ENCODE measurements around the gene HDAC4.

DNA sequence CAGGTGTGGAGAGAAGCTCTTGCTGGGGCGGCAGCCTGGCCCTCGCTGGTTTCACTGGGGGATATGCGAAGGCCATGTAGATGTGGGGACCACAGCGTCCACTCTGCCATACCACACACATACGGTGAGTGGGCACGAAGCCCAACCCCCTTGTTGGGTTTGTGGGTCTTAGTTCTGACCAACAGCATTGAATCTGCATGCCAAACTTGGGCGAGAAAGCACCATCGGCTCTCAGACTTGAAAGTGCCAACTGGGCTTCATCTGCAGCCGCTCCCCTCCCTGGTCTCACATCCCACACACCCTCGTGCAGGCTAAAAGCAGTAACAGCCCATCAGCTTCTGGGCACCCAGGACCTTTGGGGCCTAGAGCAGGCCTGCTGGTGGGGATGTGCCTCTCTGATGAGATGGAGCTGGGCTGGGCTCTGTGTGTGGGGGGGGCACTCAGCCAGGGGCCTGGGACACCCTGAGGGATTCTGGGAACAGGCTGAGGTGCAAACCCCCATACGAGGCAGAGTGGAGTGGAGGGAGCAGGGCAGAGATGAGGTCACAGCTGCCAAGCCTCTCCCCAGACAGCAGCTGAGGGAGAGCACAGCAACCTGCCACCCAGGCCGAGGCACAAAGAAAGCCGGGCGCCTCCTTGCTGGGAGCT is 288.6 kb downstream of the HDAC4 start:
- TF ChIP-seq TCF7L2 (IDR thresholded peaks at IDR 0.05; ENCODE audit: low read depth, low read length) (no peak), POLR2AphosphoS5 (IDR thresholded peaks at IDR 0.05; ENCODE audit: low read depth, low read length) (no peak)
- TF ChIP-seq, protein P1, sequence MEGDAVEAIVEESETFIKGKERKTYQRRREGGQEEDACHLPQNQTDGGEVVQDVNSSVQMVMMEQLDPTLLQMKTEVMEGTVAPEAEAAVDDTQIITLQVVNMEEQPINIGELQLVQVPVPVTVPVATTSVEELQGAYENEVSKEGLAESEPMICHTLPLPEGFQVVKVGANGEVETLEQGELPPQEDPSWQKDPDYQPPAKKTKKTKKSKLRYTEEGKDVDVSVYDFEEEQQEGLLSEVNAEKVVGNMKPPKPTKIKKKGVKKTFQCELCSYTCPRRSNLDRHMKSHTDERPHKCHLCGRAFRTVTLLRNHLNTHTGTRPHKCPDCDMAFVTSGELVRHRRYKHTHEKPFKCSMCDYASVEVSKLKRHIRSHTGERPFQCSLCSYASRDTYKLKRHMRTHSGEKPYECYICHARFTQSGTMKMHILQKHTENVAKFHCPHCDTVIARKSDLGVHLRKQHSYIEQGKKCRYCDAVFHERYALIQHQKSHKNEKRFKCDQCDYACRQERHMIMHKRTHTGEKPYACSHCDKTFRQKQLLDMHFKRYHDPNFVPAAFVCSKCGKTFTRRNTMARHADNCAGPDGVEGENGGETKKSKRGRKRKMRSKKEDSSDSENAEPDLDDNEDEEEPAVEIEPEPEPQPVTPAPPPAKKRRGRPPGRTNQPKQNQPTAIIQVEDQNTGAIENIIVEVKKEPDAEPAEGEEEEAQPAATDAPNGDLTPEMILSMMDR (IDR thresholded peaks at IDR 0.05) = no peak
- TF ChIP-seq, protein P2, sequence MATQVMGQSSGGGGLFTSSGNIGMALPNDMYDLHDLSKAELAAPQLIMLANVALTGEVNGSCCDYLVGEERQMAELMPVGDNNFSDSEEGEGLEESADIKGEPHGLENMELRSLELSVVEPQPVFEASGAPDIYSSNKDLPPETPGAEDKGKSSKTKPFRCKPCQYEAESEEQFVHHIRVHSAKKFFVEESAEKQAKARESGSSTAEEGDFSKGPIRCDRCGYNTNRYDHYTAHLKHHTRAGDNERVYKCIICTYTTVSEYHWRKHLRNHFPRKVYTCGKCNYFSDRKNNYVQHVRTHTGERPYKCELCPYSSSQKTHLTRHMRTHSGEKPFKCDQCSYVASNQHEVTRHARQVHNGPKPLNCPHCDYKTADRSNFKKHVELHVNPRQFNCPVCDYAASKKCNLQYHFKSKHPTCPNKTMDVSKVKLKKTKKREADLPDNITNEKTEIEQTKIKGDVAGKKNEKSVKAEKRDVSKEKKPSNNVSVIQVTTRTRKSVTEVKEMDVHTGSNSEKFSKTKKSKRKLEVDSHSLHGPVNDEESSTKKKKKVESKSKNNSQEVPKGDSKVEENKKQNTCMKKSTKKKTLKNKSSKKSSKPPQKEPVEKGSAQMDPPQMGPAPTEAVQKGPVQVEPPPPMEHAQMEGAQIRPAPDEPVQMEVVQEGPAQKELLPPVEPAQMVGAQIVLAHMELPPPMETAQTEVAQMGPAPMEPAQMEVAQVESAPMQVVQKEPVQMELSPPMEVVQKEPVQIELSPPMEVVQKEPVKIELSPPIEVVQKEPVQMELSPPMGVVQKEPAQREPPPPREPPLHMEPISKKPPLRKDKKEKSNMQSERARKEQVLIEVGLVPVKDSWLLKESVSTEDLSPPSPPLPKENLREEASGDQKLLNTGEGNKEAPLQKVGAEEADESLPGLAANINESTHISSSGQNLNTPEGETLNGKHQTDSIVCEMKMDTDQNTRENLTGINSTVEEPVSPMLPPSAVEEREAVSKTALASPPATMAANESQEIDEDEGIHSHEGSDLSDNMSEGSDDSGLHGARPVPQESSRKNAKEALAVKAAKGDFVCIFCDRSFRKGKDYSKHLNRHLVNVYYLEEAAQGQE (IDR thresholded peaks at IDR 0.05; ENCODE audit: insufficient read depth in 1 of 2, low read depth in 2 of 2, low read length in 1 of 2) = no peak
